ENCODE data around the gene AFAP1.

Gene AFAP1

GRCh38 chr4:7819446-7819845, 120.2 kb downstream of the AFAP1 start:
- ATAC-seq (no peak), DNase-seq (no peak)

- no peak for DNase-seq
- no peak for ATAC-seq
These were observed 121.2 kb downstream of the AFAP1 start for GRCh38 chr4:7818399-7818911.

- no peak for ATAC-seq
- no peak for DNase-seq
These were observed 121.7 kb downstream of the AFAP1 start for GRCh38 chr4:7817877-7818398.

- DNase-seq (no peak), ATAC-seq (no peak)
These were observed 122.9 kb downstream of the AFAP1 start for GRCh38 chr4:7816771-7817170.

GRCh38 chr4:7815981-7816380, 123.7 kb downstream of the AFAP1 start:
- ATAC-seq (no peak), DNase-seq (no peak)

- DNase-seq: no peak
These were observed 124.1 kb downstream of the AFAP1 start for GRCh38 chr4:7815562-7815961.

GRCh38 chr4:7814451-7814850, 125.2 kb downstream of the AFAP1 start:
- ATAC-seq (no peak), DNase-seq (no peak)

More at GRCh38 chr4:7815562-7815961, 124.1 kb downstream of the AFAP1 start:
- ATAC-seq: no peak

GRCh38 chr4:7813674-7814073, 126.0 kb downstream of the AFAP1 start:
- peak; percentile 70 for ATAC-seq

GRCh38 chr4:7812921-7813320, 126.7 kb downstream of the AFAP1 start:
- no peak for DNase-seq
- ATAC-seq: no peak

More at GRCh38 chr4:7813674-7814073, 126.0 kb downstream of the AFAP1 start:
- no peak for DNase-seq

GRCh38 chr4:7812231-7812857, 127.3 kb downstream of the AFAP1 start:
- DNase-seq (no peak), ATAC-seq (no peak)

- no peak for DNase-seq
- no peak for ATAC-seq
These were observed 128.0 kb downstream of the AFAP1 start for GRCh38 chr4:7811536-7812191.

- no peak for ATAC-seq
- DNase-seq: no peak
These were observed 128.7 kb downstream of the AFAP1 start for GRCh38 chr4:7810783-7811535.

GRCh38 chr4:7808752-7809151, 130.9 kb downstream of the AFAP1 start:
- DNase-seq (no peak), ATAC-seq (no peak)

GRCh38 chr4:7808181-7808580, 131.5 kb downstream of the AFAP1 start:
- no peak for ATAC-seq

GRCh38 chr4:7807351-7807921, 132.2 kb downstream of the AFAP1 start:
- ATAC-seq (no peak), DNase-seq (no peak)

More at GRCh38 chr4:7808181-7808580, 131.5 kb downstream of the AFAP1 start:
- no peak for DNase-seq

GRCh38 chr4:7806338-7807090, 133.1 kb downstream of the AFAP1 start:
- ATAC-seq: no peak
- no peak for DNase-seq

- no peak for DNase-seq
- no peak for ATAC-seq
These were observed 133.9 kb downstream of the AFAP1 start for GRCh38 chr4:7805533-7806337.

GRCh38 chr4:7804756-7805385, 134.8 kb downstream of the AFAP1 start:
- no peak for DNase-seq
- ATAC-seq: no peak

- ATAC-seq (peak; percentile 64), DNase-seq (peak; percentile 92)
These were observed 135.5 kb downstream of the AFAP1 start for GRCh38 chr4:7803992-7804755.
